Activated gamma-delta T cell (primary cell): ENCODE data around the gene KCNE4.

Experiments used
- DNase-seq: peaks from one replicate; lab custom pipeline; 2025; lab: John Stamatoyannopoulos, UW

Gene KCNE4

GRCh38 chr2:223041527-223042109 is 10.4 kb upstream of the KCNE4 start:
- DNase-seq: no peak

- DNase-seq: no peak
These were observed 9.7 kb upstream of the KCNE4 start for GRCh38 chr2:223042284-223042683.

- no peak for DNase-seq
These were observed 9.3 kb upstream of the KCNE4 start for GRCh38 chr2:223042704-223043118.

- no peak for DNase-seq
These were observed 8.6 kb upstream of the KCNE4 start for GRCh38 chr2:223043164-223043941.

- DNase-seq: no peak
These were observed 7.7 kb upstream of the KCNE4 start for GRCh38 chr2:223044092-223044836.

- no peak for DNase-seq
These were observed 6.9 kb upstream of the KCNE4 start for GRCh38 chr2:223044916-223045700.

- DNase-seq: no peak
These were observed 5.4 kb upstream of the KCNE4 start for GRCh38 chr2:223046470-223047040.

GRCh38 chr2:223047260-223047761 is 4.7 kb upstream of the KCNE4 start:
- no peak for DNase-seq

- DNase-seq: no peak
These were observed 3.5 kb upstream of the KCNE4 start for GRCh38 chr2:223048519-223048918.

GRCh38 chr2:223049356-223049755 is 2.6 kb upstream of the KCNE4 start:
- DNase-seq: no peak

GRCh38 chr2:223050188-223050587 is 1.8 kb upstream of the KCNE4 start:
- DNase-seq: no peak

- DNase-seq: no peak
These were observed 988 bp upstream of the KCNE4 start for GRCh38 chr2:223050900-223051504.

GRCh38 chr2:223052548-223053483 is 826 bp downstream of the KCNE4 start:
- DNase-seq: no peak

- DNase-seq: no peak
These were observed 1.6 kb downstream of the KCNE4 start for GRCh38 chr2:223053484-223054192.

- DNase-seq: no peak
These were observed 2.3 kb downstream of the KCNE4 start for GRCh38 chr2:223054193-223054781.

GRCh38 chr2:223055140-223055539 is 3.1 kb downstream of the KCNE4 start:
- DNase-seq: no peak

GRCh38 chr2:223055836-223056235 is 3.8 kb downstream of the KCNE4 start:
- no peak for DNase-seq

GRCh38 chr2:223056701-223057418 is 4.9 kb downstream of the KCNE4 start:
- DNase-seq: no peak
